HG02798 (cell line): ENCODE data around the gene AXIN2.
"Not testable (repeated sequence)": the region's sequence is repeated elsewhere in the genome, so short reads cannot be mapped to it uniquely, and the experiment has no call there.

ENCODE experiments used
- ATAC-seq: cut with Tn5 transposase; IDR thresholded peaks from one replicate; pipeline ENCODE4 v1.9.1; 2021; ENCODE audit warnings: mild to moderate bottlenecking; ENCODE audit not compliant: unreplicated experiment, poor library complexity

Gene AXIN2

GRCh38 chr17:65487990-65488389 is 73.5 kb downstream of the AXIN2 start:
- ATAC-seq = no peak

DNA sequence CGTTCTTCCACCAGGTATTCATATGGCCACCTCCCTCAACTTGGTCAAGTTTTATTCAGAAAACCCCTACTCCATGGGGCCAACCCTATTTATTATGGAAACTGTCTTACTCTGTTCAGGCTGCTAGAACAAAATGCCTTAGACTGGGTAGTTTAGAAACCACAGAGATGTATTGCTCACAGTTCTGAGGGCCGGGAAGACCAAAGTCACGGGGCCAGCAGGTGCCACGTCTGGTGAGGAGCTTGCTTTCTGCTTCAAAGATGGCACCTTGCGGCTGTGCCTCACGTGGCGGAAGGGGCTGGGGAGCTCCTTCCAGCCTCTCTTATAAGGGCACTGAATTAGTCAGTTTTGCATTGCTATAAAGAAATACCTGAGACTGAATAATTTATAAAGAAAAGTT is 74.3 kb downstream of the AXIN2 start:
- ATAC-seq = no peak

- ATAC-seq = no peak
These were observed 75.8 kb downstream of the AXIN2 start for GRCh38 chr17:65485388-65486299.

DNA sequence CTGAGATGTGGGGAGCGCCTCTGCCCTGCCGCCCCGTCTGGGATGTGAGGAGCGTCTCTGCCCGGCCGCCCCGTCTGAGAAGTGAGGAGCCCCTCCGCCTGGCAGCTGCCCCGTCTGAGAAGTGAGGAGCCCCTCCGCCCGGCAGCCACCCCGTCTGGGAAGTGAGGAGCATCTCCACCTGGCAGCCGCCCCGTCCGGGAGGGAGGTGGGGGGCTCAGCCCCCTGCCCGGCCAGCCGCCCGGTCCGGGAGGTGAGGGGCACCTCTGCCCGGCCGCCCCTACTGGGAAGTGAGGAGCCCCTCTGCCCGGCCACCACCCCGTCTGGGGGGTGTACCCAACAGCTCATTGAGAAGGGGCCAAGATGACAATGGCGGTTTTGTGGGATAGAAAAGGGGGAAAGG is 77.0 kb downstream of the AXIN2 start:
- ATAC-seq = not testable (repeated sequence)

DNA sequence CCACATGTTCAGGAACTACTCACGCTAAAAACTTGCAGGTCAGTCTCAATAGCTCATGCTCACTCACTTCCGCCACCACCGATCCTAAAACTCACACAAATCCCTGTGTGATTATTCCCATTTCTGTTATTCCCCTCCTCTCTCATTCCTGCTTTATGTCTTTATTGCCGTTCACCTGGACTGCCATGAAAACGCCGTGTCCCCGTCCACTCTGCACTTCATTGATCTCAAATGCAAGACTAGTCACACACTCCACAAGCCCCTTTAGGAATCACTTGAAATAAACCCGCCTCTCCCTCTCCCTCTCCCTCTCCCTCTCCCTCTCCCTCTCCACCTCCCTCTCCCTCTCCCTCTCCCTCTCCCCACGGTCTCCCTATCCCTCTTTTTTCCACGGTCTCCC is 78.0 kb downstream of the AXIN2 start:
- no peak for ATAC-seq

DNA sequence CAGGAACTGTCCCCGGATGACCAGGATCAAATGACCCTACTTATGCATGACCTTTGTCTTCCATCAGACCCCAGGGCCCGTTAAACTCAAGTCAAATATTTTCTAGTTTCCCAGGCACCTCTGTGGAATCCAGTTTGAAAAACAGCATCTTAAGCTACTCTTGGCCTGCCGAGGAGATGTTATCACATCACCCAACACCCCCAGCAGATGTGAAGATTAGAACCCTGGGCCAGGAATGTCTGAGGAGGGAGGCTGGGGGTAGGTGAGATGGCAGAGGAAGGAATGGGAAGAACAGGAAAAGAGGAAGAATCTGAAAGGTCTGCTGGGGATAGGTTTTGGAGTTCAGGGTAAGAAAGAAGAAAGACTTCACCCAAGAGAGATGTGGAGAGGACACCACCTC is 79.2 kb downstream of the AXIN2 start:
- ATAC-seq = no peak

DNA sequence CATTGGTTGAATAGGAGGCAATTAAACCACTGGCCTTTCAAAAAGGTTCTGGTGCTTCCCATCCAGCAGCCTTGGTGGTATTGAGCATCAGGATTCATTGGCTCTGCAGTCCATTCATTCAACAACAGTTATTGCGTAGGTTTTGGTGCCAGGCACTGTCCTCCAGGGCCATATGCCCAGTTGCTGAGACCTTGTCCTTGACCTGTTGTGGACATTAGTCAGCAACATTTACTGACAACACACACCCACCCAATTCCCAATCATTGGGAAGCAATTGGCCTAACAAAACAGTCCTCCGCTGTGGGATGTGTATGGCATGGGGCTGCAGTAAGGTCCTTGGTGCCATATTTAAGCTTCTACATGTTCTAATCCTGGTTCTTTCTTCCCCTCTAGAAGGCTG is 82.2 kb downstream of the AXIN2 start:
- no peak for ATAC-seq
